Measurements from ENCODE around the gene CARMIL3.

DNA sequence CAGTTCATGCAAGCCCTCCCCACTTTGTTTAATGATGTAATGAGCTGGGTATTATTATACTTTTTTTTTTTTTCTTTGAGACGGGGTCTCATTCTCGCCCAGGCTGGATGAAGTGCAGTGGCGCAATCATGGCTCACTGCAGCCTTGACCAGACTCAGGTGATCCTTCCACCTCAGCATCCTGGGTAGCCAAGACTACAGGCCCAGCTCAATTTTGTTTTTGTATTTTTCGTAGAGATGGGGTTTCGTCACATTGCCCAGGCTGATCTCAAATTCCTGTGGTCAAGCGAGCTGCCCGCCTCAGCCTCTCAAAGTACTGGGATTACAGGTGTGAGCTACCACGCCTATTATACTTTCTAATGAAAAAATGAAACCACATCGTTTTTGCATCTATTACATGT is 58.3 kb downstream of the CARMIL3 start:
- TF ChIP-seq TCF4 (CRISPR knock-in tag; IDR thresholded peaks at IDR 0.05; ENCODE audit: borderline replicate concordance) (no peak), ZFP30 (CRISPR knock-in tag; IDR thresholded peaks at IDR 0.05) (no peak), ARNTL (CRISPR knock-in tag; IDR thresholded peaks at IDR 0.05; ENCODE audit: borderline replicate concordance, low read depth) (no peak), ZNF565 (CRISPR knock-in tag; conservative IDR thresholded peaks at IDR 0.05; ENCODE audit: low read depth) (no peak), CSDC2 (CRISPR knock-in tag; IDR thresholded peaks at IDR 0.05) (no peak), SNAI2 (CRISPR knock-in tag; IDR thresholded peaks at IDR 0.05) (no peak), GLIS3 (CRISPR knock-in tag; IDR thresholded peaks at IDR 0.05) (no peak), ZFP3 (CRISPR knock-in tag; IDR thresholded peaks at IDR 0.05) (no peak)
- TF ChIP-seq, protein P1, sequence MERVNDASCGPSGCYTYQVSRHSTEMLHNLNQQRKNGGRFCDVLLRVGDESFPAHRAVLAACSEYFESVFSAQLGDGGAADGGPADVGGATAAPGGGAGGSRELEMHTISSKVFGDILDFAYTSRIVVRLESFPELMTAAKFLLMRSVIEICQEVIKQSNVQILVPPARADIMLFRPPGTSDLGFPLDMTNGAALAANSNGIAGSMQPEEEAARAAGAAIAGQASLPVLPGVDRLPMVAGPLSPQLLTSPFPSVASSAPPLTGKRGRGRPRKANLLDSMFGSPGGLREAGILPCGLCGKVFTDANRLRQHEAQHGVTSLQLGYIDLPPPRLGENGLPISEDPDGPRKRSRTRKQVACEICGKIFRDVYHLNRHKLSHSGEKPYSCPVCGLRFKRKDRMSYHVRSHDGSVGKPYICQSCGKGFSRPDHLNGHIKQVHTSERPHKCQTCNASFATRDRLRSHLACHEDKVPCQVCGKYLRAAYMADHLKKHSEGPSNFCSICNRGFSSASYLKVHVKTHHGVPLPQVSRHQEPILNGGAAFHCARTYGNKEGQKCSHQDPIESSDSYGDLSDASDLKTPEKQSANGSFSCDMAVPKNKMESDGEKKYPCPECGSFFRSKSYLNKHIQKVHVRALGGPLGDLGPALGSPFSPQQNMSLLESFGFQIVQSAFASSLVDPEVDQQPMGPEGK (CRISPR knock-in tag; IDR thresholded peaks at IDR 0.05; ENCODE audit: borderline replicate concordance) = no peak
- TF ChIP-seq, protein P2, sequence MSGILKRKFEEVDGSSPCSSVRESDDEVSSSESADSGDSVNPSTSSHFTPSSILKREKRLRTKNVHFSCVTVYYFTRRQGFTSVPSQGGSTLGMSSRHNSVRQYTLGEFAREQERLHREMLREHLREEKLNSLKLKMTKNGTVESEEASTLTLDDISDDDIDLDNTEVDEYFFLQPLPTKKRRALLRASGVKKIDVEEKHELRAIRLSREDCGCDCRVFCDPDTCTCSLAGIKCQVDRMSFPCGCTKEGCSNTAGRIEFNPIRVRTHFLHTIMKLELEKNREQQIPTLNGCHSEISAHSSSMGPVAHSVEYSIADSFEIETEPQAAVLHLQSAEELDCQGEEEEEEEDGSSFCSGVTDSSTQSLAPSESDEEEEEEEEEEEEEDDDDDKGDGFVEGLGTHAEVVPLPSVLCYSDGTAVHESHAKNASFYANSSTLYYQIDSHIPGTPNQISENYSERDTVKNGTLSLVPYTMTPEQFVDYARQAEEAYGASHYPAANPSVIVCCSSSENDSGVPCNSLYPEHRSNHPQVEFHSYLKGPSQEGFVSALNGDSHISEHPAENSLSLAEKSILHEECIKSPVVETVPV (CRISPR knock-in tag; IDR thresholded peaks at IDR 0.05) = no peak
- TF ChIP-seq, protein P3, sequence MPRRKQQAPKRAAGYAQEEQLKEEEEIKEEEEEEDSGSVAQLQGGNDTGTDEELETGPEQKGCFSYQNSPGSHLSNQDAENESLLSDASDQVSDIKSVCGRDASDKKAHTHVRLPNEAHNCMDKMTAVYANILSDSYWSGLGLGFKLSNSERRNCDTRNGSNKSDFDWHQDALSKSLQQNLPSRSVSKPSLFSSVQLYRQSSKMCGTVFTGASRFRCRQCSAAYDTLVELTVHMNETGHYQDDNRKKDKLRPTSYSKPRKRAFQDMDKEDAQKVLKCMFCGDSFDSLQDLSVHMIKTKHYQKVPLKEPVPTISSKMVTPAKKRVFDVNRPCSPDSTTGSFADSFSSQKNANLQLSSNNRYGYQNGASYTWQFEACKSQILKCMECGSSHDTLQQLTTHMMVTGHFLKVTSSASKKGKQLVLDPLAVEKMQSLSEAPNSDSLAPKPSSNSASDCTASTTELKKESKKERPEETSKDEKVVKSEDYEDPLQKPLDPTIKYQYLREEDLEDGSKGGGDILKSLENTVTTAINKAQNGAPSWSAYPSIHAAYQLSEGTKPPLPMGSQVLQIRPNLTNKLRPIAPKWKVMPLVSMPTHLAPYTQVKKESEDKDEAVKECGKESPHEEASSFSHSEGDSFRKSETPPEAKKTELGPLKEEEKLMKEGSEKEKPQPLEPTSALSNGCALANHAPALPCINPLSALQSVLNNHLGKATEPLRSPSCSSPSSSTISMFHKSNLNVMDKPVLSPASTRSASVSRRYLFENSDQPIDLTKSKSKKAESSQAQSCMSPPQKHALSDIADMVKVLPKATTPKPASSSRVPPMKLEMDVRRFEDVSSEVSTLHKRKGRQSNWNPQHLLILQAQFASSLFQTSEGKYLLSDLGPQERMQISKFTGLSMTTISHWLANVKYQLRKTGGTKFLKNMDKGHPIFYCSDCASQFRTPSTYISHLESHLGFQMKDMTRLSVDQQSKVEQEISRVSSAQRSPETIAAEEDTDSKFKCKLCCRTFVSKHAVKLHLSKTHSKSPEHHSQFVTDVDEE (CRISPR knock-in tag; IDR thresholded peaks at IDR 0.05) = no peak
- TF ChIP-seq, protein P4, sequence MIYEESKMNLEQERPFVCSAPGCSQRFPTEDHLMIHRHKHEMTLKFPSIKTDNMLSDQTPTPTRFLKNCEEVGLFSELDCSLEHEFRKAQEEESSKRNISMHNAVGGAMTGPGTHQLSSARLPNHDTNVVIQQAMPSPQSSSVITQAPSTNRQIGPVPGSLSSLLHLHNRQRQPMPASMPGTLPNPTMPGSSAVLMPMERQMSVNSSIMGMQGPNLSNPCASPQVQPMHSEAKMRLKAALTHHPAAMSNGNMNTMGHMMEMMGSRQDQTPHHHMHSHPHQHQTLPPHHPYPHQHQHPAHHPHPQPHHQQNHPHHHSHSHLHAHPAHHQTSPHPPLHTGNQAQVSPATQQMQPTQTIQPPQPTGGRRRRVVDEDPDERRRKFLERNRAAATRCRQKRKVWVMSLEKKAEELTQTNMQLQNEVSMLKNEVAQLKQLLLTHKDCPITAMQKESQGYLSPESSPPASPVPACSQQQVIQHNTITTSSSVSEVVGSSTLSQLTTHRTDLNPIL (CRISPR knock-in tag; IDR thresholded peaks at IDR 0.05; ENCODE audit: low read depth) = no peak

Measured in SK-N-SH treated with all-trans-retinoic acid at 6 μM for 48 hours (cell line).